Activated effector memory CD4-positive, alpha-beta T cell treated with anti-CD3 and anti-CD28 coated beads, Interleukin-2, amount 50 U/mL, for 16 hours (primary cell): ENCODE results near the gene PTGER3.

Experiments used
- DNase-seq: peaks from one replicate; pipeline ENCODE4 v3.0.0-alpha.2; 2020

Gene PTGER3

DNA sequence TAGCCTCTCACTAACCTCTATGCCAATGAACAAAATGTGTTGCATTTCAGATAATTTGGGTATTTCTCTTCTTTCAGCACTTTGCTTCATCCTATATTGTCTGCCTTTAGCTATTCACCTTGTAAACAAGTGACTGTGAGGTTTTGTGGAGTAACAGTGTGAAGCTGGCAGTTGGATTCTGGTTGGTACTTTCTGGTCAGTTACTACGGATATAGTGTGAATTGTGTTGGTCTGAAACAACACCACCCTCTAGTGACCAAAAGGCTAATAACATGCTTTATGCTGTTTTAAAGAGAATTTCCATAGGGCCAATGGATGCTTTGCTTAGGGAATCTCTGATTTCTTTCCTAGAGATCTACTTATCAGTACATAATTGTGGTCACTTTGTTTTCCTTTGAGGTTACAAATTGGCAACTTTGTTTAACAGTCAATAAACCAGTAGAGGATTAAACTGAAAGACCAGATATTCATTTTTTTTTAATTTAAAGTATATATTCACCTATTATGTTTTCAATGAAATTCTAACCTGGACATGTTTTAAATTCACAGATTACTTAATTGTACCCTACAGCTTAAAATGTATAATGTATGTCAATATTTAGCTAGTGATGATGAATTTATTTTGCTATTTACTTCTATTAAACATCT is 2.5 kb upstream of the PTGER3 start:
- no peak for DNase-seq

DNA sequence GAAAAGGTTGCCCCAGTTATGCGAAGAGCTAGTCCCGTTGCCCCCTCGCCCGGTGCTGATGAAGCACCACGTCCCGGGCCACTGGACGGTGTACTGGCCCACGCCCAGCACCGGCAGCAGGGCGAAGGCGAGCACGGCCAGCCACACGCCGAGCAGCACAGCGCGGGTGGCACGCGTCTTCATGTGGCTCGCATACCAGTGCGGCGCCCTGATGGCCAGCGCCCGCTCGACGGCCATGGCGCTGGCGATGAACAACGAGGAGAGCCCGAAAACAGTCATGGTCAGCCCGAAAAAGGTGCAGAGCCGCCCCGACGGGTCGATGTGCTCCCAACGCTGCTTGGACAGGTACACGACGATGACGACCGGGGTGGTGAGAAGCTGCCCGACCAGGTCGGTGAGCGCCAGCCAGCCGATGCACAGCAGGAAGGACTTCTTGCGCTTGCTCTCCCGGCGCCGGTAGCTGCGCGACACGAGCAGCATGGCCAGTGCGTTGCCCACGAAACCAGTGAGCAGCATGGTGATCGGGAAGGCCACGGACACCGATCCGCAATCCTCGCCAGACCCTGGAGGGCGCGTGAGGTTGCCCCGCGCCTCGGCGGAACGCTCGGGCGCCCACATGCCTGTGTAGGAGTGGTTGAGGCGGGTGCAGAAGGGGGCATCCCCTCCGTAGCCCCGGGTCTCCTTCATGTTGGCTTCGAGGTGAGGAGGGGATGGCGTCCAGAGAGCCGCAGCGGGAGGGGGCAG is 553 bp downstream of the PTGER3 start:
- peak; percentile 67 for DNase-seq

DNA sequence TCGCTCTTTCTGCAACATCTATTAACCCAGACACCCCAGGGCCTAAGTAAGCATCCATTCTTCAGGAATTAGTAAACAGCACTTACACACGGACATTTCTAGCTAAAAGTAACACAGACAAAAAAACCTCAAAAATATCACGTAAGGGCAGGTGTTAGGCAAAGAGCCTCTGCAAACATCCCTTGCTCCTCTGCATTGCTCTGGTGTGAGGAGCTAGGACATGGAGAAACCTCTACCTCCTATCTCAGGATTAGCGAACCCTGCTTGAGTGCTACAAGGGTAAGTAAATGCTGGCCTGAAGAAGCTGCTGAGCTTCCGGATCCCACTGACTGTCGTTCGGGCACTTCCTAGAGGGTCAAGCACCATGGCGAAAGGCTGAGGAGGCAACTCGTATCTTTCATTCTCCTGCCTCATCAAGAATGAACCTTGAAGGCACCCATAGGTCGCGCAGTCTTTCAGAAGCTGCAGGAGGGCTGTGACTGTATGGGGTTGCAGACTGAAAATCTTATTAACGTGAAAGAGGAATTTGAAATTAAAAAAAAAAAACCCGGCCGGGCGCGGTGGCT is 2.1 kb downstream of the PTGER3 start:
- DNase-seq = no peak

DNA sequence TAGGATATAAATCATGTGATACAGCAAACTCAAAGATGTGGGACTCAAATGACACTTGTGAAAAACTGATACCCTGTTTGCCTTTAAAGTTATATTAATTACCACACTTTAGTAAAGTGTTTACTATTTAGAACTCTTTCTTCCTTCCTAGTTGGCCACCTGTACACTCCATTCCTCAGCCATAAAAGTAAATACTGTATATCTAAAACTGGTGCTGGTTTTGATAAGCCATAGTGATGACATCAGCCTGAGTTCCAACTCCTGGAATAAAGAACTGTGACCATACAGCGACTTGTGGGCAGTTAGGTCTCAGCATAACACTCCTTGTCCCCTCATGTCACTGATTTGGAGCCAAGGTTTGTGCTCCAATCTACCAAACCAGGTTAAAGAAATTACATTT is 2.8 kb downstream of the PTGER3 start:
- DNase-seq = no peak

DNA sequence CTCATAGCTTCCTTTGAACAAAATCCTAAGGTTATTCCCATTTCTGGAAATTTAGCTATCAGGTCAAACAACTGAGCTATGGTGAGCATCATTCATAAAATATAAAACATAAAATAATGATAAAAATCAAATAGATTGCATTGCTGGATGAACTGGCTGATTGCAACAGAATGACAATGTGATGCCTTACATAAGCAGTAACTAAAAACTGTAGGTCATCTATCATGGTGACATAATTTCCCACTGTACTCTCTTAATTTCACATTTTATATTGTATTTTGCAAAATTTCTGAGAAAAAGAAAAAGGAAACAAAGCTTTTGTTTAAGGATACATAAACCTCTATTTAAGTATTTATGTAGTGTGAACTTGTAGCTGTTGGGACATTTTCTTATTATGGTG is 4.6 kb downstream of the PTGER3 start:
- DNase-seq = no peak

DNA sequence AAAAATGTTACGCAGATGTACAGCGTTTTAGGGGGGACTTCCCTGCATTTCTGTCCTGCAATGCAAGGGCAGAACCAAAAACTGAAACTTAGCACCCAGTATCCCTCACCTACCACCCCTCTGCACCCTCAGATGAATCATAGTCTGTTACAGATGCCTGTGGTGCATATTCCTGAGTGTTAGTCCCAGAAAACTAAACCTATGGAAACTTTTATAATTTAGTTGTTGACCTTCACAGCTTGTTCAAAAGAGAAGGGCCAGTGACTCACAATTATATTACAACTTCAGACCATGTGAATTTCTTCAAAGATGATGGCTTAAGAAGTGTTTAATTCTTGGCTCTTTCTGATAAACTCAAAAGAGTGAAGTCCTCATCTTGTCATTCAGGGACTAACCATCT is 5.8 kb downstream of the PTGER3 start:
- no peak for DNase-seq

DNA sequence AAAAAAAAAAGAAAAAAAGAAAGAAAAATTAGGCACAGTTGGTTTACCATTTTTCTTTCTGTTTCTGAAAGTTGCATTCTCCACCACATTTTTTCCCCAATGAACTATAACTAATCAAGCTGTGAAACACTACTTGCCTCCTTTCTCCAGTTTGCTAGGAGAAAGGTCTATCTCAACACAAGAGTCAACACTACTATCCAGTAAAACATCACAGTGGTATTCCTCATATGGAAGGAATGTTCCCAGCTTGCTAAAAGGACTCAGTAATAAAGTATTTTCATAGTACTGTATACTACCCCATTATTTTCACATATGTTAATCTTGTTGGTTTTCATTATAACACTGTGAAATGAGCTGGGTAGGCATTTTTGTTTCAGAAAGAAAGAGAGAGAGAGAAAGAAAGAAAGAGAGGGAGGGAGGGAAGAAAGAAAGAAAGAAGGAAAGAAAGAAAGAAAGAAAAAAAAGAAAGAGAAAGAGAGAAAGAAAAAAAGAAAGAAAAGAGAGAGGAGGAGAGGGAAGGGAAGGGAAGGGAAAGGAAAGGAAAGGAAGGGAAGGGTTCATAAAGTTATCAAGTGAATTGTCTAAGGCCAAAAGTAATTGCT is 7.9 kb downstream of the PTGER3 start:
- no peak for DNase-seq

DNA sequence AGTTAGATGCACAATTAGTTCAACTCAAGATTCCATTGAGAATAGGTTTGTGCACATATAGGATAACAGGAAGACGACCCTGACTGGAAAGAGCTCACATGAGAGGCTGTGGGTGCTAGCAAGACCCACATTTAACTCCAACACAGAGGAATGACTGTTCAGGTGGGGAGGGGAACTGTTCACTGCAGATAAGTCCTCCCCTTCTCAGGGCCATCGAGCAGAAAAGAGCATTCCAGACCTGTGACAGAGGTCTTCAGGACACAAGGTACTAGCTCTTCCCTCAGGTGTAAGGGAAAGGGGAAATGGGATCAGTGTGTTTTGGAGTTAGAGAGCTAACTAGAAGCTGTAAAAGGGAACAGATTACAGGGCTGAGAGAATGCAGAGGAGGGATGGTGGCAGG is 8.7 kb downstream of the PTGER3 start:
- DNase-seq = no peak

DNA sequence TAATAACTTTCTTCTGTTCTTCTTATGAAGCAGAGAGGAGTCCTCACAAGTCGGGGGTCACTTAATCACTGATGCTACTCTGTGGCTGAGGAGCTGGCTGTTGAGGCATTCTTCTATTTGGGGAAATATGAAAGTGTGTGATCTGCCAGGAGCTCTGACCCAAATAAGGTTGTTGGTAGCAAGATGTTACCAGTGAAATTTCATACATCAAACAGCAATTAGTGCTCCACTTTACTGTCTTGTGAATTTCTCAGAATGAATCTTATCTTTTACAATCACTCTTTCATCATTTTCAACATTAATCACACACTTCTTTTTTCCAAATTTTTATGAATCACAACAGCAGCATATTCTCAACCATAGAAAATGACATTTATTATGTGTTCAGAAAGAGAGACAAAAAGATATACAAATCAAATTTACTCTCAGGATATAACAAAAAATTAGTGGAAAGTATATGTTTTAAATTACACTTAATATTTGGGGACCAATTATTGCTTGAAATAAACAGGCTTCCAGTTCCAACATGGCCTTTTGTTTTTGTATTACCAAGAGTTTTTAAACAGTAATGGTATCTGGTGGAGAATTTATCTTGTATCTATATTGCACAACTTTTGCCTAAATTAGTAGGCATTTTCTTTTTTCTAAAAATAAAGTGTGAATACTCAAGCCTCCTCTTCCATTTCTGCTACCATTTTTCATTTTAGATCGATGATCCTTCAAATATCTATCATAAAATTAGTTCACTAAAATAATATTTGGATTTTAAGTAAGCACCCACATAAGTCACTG is 9.6 kb downstream of the PTGER3 start:
- no peak for DNase-seq

DNA sequence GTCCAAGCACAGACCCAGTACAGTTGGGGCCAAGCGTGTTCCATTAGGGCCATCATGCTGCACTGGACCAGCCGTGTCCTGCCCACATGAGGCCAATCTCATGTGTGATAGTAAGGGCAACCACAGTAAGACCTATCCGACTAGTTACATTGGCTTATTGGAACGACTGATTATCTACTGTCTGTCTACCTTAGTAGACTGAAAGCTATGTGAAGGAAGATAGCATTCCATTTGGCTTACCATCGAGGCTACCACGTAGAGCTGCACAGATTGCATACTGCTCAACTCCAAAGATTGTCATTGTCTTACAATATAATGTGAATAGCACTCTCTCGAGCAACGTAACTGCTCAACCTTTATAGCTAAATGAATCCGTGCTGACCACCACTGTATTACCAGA is 10.6 kb downstream of the PTGER3 start:
- DNase-seq = no peak

DNA sequence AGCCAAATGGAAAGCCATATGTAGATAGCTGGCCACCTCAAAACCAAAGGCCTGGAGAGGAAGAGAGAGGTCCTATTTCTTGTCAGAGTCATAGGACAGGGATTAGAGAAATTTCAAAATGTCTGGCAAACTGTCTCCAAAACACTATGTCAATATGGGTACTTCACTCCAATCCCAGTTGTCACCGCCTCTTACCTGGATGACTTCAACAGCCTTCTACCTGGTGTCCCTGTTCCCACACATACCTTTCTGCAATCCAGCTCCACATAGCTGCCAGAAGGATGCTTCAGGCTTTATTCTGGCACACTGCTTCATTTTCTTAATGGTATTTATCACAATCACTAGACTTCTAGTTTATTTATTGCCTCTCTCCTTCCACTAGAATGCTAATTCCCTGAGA is 14.5 kb downstream of the PTGER3 start:
- no peak for DNase-seq

DNA sequence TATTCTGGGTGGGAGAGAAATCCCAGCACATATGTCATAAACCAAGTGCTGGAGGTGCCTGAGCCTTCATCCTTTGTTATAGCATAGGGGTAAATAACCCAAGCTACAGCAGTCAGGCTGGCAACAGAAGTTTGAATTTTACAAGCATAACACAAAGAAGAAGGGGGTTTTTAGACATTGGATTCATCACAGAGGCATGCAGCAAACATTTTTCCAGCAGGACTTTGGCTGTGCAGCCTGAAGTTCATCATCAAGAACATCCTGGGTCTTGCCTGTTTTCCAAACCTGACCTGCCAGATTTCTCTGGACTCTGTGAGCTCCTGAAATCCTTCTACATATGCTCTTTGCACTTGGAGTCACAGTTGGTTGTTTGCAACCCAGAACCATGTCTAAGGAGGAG is 16.2 kb downstream of the PTGER3 start:
- no peak for DNase-seq

DNA sequence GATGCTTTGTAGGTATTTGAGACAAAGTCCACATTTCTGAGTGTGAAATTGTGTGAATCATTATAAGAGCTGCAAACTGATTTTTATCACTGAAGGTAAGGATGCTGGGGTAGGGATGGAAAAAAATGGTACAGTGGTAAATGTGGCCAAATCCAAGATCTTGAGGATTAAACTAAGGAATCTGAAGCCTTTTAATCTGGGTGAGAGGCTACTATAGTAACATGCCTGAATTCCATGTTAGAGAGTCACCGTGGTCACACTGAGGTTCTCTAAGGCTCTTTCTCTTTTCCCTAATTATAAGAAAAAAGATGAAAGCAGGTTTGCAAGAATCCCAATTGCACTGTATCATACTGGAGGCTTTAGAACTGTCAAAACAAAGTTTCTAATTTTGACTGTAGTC is 17.6 kb downstream of the PTGER3 start:
- no peak for DNase-seq

DNA sequence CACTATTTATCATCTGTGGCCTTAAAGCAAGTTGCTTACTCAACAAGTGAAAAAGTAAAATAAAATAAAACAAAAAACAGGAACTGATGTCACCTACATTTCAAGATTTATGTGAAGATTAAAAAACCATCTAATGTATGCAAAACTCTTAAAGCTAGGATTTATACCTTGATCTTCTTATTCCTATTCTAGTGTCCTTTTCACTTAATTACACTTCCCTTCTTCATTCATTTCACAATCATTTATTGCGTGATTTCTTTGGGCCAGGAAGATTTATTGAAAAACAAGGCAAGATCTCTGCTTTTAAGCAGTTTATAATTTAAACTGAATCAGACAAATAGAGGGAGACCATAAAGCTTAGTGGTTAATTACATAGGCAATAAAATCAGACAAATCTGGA is 18.6 kb downstream of the PTGER3 start:
- no peak for DNase-seq

DNA sequence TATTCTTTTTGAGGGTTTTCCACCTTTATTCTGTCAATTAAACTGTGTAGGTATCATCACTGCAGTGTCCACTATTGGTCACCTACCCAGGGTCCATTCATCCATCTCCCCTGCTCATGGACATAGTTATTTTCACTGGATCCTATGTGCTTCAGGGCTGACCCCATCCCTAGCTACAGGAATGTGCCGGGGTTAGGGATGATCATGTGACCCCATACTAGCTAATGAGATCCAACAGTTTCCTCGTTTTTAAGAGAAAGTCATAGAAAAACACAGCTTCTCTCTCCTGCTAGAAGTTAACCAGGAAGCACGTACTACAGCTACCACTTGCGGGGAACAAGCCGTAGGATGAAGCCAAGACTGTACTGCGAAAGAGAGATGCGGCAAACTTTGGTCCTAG is 19.6 kb downstream of the PTGER3 start:
- no peak for DNase-seq

DNA sequence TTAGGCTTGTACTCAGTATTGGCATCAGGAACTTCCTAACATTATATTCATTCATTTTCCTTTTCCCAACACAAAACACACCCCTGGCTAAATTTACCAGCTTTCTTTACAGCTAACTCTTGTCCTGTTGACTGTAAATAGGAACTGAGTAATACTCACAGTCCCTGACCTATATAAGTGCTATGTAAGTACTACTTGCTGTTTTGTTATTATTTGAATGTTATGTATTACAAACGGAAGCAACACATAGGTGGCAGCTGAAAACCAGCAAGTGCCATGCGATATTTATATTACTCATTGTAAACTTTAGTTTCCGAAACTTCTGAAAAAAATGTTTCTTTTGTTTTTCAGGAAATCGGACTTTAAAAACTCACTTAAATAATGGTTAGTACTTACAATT is 21.5 kb downstream of the PTGER3 start:
- no peak for DNase-seq

DNA sequence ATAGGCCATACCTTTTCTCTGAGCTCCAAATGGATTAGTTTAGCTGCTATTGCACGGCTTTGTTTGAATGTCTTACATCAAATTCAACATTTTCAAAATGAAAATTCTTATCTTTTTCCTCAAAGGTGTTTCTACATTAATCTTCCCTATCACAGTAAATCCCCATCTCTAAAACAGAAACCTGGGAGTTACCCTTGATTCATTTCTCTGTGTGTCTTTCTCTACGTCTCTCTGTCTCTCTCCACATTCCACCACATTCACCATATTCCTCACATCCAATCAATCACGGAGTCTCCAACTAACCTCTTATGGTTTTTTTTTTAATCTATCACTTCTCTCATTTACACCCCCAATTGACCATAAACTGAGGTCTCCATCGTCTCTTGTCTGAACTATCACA is 24.1 kb downstream of the PTGER3 start:
- DNase-seq = no peak

DNA sequence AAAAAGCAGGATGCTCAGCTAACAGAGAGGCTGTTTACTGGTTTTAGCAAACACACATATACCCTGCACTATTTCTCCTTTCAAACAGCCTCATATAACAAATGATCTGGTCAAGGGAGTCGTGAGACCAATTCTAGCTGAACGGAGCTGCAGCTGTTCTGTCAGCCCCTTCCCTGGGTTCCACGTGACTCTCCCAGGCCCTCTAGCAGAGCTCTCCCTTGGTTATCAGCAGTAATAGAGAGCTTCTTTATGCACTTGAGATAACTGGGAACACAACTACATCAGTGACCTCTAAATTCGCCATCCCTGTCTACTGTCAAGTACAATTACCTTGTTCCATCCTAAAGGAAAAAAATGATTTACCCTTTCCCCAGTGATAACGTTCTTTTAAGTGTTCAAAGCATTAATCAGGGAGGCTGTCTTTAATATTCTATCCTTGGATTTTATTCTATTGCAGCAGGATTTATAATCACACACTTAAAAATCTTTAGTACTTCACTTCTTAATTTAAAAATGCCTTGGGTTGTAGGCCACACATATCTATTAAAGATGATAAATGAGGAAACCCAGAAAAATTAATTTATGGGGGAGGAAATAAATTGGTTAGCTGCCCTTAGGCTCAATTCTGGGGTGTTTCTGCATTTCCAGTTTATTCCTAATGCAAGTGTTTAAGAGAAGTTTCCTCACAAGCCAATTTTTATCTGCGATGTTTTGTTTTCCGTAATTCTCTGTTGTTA is 28.2 kb downstream of the PTGER3 start:
- DNase-seq = no peak

DNA sequence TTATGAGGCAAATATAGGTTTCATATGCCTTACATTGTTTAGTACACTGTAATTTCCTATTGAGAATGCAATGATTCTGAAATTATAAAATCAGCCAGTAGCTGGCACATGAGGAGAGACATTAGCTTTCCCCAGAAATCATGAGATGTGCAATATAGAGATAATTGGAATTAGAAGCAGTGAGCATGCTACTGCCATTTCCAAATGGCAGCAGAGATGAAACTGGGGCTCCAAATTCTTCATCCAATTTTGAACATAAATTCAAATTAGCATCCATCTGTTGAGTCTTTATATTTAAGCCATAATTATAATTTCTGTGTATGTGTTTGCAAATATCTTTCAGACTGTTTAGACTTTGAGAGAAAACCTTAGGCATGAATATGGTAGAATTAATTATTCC is 28.8 kb downstream of the PTGER3 start:
- no peak for DNase-seq

DNA sequence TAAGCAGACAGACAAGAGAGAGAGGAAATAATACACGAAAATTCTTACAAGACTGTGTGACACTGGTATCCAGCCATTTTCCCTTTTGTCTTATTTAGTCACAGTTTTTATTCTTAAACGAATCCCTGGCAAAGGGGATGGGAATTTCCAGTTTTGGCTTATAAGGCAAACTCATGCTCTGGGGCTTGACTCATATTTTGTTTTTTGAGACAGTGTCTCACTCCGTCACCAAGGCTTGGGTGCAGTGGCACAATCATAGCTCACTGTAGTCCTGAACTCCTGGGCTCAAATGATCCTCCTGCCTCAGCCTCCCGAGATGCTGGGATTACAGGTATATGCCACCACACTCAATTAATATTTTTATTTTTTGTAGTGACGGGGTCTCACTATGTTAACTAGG is 31.9 kb downstream of the PTGER3 start:
- DNase-seq = no peak

DNA sequence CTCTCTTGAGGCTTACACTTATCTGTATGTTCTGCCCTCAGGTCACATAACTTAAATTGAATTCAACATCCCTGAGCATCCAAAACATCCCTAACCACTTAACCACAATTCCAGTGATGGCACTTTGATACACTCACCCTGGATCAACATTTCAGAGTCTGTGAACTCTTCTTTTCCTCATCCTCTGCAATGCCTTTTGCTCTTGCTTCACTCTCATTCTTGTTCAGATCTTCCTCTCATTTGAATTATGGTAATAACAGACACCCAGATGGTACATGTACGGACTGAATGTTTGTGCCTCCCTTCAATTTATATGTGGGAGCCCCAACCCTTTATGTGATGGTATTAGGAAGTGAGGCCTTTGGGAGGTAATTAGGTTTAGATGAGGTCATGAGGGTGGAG is 33.4 kb downstream of the PTGER3 start:
- no peak for DNase-seq

DNA sequence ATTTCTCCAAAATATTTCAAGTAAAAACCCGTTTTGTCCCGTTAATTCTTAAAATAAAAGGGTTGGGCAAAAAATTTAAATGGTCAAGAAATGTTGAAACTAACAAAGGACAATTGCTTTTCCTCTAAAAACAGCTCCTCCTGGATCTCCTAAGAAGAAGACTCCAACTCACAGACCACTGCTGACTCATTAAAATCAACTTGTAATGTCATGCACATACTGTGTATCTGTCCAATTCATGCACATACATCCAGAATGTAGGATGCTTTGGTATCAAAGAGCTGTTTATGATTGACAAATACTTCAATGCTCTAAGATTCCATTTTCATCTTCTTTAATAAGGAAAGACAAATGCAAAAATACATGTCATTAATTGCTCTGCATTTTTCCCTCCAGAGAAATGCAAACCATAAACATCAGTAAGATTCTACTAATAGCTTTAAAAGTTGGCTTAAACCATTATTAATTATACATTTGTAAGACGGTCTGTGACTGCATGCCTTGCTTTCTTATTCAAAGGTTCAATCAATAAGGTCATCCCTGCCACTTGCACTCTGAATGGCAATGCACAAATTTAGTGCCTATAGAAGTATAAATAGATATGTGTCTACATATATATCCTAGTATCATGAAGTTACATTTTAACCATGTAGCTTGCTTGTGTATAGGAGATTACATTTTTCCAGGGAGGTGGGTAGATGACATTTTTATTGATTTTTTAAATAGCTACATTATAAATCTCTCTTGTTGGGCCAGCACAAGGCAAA is 44.7 kb downstream of the PTGER3 start:
- DNase-seq = no peak
